ENCODE measurements around the gene PMM2.

PMM2 gene

DNA sequence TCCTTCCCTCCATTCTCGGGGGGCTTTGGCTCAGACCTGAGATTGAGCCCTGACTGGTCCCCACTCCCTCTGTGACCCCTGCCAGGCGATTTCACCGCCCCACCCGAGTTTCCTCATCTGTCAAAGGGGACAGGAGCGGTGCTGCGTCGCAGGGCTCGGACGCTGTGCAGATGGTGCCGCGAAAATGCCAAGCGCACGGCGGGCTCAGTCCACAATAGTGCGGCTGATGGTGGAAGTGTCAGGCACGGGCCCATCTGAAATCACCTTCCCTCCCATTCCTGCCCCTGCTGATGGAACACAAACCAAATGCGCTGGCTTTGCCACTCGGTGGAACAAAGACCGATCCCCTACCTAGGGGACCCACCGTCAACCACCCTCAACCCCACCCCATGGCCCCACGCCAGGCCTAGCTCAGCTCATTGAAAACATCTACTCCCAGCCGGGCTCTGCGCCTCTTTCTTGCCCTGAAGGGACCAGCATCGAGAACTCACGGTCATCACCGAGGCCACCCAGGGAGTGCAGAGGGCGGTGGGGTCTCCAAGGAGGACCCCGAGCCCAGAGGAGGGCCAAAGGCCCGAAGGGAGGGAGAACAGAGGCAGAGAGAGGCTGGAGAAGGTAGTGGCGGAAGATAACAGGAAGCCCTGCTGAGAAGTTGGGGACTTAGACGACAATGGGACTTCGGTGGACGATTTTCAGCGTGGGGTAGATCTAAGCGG is 69.7 kb downstream of the PMM2 start:
- H3K9ac ChIP-seq (ENCODE audit: low read depth, low read length) = peak overlapping the region; percentile 79
- no peak for TF ChIP-seq EZH2 (IDR thresholded peaks at IDR 0.05; ENCODE audit: borderline replicate concordance, low read depth, low read length, severe bottlenecking)
- TF ChIP-seq, protein P1, sequence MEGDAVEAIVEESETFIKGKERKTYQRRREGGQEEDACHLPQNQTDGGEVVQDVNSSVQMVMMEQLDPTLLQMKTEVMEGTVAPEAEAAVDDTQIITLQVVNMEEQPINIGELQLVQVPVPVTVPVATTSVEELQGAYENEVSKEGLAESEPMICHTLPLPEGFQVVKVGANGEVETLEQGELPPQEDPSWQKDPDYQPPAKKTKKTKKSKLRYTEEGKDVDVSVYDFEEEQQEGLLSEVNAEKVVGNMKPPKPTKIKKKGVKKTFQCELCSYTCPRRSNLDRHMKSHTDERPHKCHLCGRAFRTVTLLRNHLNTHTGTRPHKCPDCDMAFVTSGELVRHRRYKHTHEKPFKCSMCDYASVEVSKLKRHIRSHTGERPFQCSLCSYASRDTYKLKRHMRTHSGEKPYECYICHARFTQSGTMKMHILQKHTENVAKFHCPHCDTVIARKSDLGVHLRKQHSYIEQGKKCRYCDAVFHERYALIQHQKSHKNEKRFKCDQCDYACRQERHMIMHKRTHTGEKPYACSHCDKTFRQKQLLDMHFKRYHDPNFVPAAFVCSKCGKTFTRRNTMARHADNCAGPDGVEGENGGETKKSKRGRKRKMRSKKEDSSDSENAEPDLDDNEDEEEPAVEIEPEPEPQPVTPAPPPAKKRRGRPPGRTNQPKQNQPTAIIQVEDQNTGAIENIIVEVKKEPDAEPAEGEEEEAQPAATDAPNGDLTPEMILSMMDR (IDR thresholded peaks at IDR 0.05; ENCODE audit: borderline replicate concordance, extremely low read depth, low read length, poor library complexity, severe bottlenecking) = peak; percentile 1
- peaks cover 56% of the 10 kb centered on the region for H3K36me3 ChIP-seq (ENCODE audit: insufficient read depth, low read length)
- no peak overlapping the region for H2AFZ ChIP-seq (ENCODE audit: low read depth, low read length)
- peaks cover 78% of the 10 kb centered on the region for H3K4me1 ChIP-seq (ENCODE audit: insufficient read depth, low read length)
- peaks cover 57% of the 10 kb centered on the region for H4K20me1 ChIP-seq (ENCODE audit: insufficient read depth, low read length)
- no peaks in the 10 kb centered on the region for H3K9me3 ChIP-seq (ENCODE audit: insufficient read depth, low read length, severe bottlenecking)
- H3K27ac ChIP-seq (ENCODE audit: low read length) = peak overlapping the region; percentile 94
- peak overlapping the region; percentile 82 for H3K4me3 ChIP-seq (ENCODE audit: low read depth in 1 of 2, low read length in 2 of 2)
- no peak for ATAC-seq (ENCODE audit: insufficient read depth, low read depth)
- peaks cover 71% of the 10 kb centered on the region for H3K79me2 ChIP-seq (ENCODE audit: insufficient read depth, low read length)
- DNase-seq = peak; percentile 53
- peak overlapping the region; percentile 91 for H3K4me2 ChIP-seq (ENCODE audit: insufficient read depth, low read length)
- no peaks in the 10 kb centered on the region for H3K27me3 ChIP-seq (ENCODE audit: insufficient read depth, low read length, poor library complexity)

DNA sequence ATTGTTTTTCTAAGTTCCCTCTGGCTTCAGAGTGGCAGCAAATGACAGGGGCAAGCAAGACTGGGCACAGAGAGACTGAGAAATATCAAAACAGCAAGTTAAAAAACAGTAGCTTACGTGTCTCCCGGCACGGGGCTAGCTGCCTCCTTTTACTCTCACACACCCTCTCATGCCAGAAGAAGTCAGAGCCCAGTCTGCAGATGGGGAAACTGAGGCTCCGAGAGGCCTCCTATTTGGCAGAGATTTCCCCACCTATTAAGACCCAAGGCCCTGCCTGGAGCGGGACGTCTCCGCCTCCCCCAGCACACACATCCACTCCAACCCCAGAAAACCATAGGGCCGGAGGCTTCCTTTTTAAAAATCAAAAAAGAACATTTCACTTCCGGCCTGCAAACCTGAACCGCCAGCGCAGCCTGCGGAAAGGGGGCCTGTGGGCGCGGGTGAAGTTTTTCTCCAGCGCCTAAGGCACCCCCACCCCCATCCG is 70.3 kb downstream of the PMM2 start:
- no peaks in the 10 kb centered on the region for H3K27me3 ChIP-seq (ENCODE audit: insufficient read depth, low read length, poor library complexity)
- H3K79me2 ChIP-seq (ENCODE audit: insufficient read depth, low read length) = peaks cover 65% of the 10 kb centered on the region
- DNase-seq (no peak), ATAC-seq (ENCODE audit: insufficient read depth, low read depth) (no peak)
- H3K4me1 ChIP-seq (ENCODE audit: insufficient read depth, low read length) = peaks cover 72% of the 10 kb centered on the region
- peak overlapping the region; percentile 91 for H3K4me2 ChIP-seq (ENCODE audit: insufficient read depth, low read length)
- H4K20me1 ChIP-seq (ENCODE audit: insufficient read depth, low read length) = peaks cover 51% of the 10 kb centered on the region
- peaks cover 50% of the 10 kb centered on the region for H3K36me3 ChIP-seq (ENCODE audit: insufficient read depth, low read length)
- peak overlapping the region; percentile 43 for H2AFZ ChIP-seq (ENCODE audit: low read depth, low read length)
- H3K27ac ChIP-seq (ENCODE audit: low read length) = peak overlapping the region; percentile 94
- H3K4me3 ChIP-seq (ENCODE audit: low read depth in 1 of 2, low read length in 2 of 2) = peak overlapping the region; percentile 82
- peak overlapping the region; percentile 79 for H3K9ac ChIP-seq (ENCODE audit: low read depth, low read length)
- TF ChIP-seq, protein P1 (IDR thresholded peaks at IDR 0.05; ENCODE audit: borderline replicate concordance, extremely low read depth, low read length, poor library complexity, severe bottlenecking) = no peak
- no peak for TF ChIP-seq EZH2 (IDR thresholded peaks at IDR 0.05; ENCODE audit: borderline replicate concordance, low read depth, low read length, severe bottlenecking)
- no peaks in the 10 kb centered on the region for H3K9me3 ChIP-seq (ENCODE audit: insufficient read depth, low read length, severe bottlenecking)

DNA sequence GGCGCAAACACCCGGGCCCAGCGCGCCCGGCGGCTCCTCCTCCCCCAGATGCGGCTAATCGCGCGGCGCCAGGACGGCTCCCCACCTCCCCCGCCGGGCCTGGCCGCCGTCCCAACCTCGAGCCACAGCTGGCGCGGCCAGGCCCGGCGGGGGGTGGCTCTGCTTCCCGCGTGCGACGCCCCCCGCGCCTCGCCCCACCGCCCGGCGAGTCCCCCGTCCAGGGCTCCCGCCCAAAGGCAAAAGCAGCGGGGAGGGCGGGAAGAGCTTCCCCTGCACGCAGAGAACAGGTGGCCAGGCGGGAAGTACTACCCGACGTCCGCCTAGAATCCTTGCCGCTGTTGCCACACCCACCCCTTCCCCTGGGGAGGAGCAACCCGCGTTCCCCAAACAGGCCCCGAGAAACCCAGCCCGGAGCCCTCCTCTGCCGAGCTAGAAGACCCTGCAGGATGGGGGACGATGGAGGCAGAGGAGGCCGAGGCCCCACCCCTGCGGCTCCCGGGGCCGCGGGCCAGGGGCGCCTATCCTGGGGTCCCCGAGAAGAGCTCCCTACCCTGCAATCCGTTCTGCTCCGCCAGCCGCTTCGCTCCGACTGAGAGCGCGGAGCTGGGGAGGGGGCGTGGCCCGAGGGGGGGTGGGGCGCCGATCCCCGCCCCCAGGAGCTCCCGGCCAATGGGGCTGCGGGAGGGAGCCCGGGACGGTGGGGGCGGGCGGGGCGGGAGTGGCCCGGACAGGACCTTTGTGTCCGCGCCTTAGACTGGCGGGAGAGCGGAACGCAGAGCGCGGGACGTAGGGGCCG is 71.0 kb downstream of the PMM2 start, which contains the start of gene CARHSP1:
CARHSP1 (minus strand) TSS at position 591 of the 796 bp plus-strand sequence. CDS start 9,678 bp downstream, outside the sequence.
- peaks cover 66% of the 10 kb centered on the region for H3K4me1 ChIP-seq (ENCODE audit: insufficient read depth, low read length)
- H3K79me2 ChIP-seq (ENCODE audit: insufficient read depth, low read length) = peaks cover 58% of the 10 kb centered on the region
- DNase-seq (peak; percentile 94), ATAC-seq (ENCODE audit: insufficient read depth, low read depth) (peak; percentile 73)
- TF ChIP-seq, protein P1 (IDR thresholded peaks at IDR 0.05; ENCODE audit: borderline replicate concordance, extremely low read depth, low read length, poor library complexity, severe bottlenecking) = no peak
- peak within 1 kb of the TSS; percentile 79 for H3K9ac ChIP-seq (ENCODE audit: low read depth, low read length)
- peak within 1 kb of the TSS; percentile 95 for H3K27ac ChIP-seq (ENCODE audit: low read length)
- peaks cover 44% of the 10 kb centered on the region for H4K20me1 ChIP-seq (ENCODE audit: insufficient read depth, low read length)
- H3K4me3 ChIP-seq (ENCODE audit: low read depth in 1 of 2, low read length in 2 of 2) = peak within 1 kb of the TSS; percentile 82
- H3K27me3 ChIP-seq (ENCODE audit: insufficient read depth, low read length, poor library complexity) = no peaks in the 10 kb centered on the region
- H3K36me3 ChIP-seq (ENCODE audit: insufficient read depth, low read length) = peaks cover 43% of the 10 kb centered on the region
- H3K4me2 ChIP-seq (ENCODE audit: insufficient read depth, low read length) = peak within 1 kb of the TSS; percentile 91
- no peaks in the 10 kb centered on the region for H3K9me3 ChIP-seq (ENCODE audit: insufficient read depth, low read length, severe bottlenecking)
- peak within 1 kb of the TSS; percentile 69 for H2AFZ ChIP-seq (ENCODE audit: low read depth, low read length)
